ENCODE measurements around the gene PPP2R5A.
"Not testable (repeated sequence)": the region's sequence is repeated elsewhere in the genome, so short reads cannot be mapped to it uniquely, and the experiment has no call there.

The PPP2R5A gene

DNA sequence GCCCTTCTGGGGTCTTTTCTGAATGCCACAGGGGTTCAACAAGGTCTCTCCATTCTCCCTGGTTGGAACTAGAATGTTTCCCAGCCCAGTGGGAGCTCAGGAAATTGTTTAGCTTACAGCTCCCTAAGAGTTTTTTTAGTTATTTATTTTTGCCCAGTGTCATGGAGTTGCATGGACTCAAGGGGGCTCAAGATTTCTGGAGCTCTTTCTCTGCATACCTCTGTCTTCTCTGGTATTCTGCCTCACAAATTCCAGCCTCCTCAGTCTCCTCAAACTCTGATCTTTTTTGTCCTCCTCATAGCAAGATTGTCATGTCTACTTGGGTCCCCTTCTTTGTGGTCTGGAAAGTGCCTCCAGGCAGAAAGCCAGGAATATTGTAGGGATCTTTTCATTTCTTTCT lies 15.9 kb upstream of the PPP2R5A start:
- no peak for DNase-seq

GRCh38 chr1:212270564-212270963 lies 14.6 kb upstream of the PPP2R5A start:
- no peak for DNase-seq

DNA sequence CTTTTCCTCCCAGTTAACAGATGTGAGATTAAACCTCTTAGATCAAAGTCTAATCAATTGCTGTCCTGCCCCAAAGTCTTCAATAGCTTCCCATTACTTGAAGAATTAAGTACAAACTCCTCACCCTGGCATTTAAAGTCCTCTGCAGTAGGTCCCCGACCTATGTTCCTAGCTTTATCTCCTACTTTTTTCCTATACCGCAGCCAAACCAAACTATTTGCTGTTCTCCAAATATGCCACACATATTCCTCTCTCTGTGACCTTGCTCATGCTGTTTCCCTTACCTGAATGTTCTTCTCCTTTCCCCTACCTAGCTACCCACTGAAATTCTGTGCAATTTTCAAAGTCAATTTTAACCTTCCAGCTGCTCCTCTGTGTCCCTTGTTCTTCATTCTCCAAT lies 14.0 kb upstream of the PPP2R5A start:
- DNase-seq = no peak

DNA sequence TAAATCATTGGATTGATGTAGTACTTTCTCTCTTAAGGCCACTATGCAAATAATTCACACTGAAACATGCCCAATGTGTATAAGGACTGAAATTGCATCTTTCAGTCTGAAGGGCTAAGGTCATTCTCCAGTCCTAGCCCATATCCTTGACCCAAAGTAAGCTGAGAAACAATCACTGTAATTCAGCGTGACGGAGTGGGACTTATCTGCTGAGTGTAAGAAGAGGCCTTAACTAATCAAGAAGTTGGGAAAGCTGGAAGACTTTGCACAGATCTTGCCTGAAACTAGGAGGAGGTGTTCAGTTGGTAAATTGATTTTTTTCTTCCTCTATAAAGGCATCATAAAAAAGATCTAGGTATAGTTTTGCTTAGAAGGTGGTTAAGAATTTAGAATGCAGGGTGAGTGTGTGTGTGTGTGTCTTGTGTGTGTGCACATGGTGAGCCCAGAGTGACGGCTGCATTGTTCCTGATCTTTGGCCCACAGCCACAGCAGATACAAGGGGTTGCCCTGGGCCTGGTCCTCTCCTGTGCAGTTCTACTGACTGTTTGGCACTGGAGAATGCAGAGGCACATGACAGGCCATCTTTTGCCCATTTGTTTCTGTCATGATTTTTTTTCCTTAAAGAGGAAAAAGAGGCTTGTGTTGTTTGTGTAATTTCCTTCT lies 13.3 kb upstream of the PPP2R5A start:
- no peak for DNase-seq

DNA sequence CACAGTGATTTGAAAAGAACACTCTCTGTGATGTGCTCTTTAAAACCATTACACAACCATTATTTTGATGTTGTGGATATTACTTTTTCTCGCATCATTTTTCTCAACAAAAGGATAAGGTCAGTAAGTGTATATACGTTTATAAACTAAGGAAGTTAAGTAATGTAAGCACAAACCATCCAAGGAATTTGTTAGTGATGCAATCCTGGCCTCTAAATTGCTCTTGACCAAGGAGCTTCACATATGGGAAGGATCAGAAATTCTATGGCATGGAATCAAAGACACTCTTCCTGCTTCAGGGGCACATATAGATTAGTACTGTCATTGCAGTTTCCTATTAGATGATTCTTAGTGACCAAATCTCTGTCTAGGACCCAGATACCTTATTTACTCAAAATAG lies 3.6 kb upstream of the PPP2R5A start:
- no peak for DNase-seq

DNA sequence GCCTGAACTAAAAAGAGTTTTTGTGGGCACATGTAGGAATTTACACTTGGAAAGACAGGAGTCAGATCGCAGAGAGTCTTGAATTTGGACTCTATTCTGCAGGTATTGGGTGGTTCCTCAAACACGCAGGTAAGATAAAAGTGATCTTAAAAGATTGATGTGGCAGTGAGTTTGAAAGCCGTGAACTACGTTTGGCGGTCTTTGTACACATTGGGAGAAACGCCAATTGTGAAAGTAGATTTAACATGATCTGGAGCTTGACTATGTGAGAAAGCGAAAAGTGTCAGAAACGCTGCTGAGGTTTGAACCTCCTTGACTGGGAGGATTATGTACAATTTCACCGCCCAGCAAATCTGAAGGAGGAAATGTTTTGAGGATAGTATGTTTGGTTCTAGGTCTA lies 1.5 kb upstream of the PPP2R5A start:
- DNase-seq = no peak

DNA sequence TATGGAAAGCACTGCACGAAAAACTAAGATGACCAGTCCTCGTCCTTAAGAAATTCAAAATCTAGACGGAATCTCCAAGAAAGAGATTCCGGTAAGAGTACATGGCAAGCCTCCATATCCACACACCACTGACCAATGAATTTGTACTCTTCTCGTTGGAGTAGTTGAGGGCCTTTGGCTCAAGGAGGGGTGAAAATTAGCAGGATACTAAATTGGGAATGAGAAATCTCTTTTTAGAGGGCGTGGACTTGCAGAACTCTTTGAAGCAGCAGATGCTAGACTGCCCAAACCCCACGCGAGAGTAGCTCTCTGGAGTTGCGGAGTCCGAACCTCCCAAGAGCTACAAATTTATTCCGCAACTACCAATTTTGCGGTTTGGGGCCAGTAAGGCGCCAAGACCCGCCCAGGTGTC lies 872 bp upstream of the PPP2R5A start:
- no peak for DNase-seq

GRCh38 chr1:212285685-212286555 lies 710 bp downstream of the PPP2R5A start:
- peak; percentile 72 for DNase-seq

- DNase-seq = no peak
These were observed 1.4 kb downstream of the PPP2R5A start for GRCh38 chr1:212286556-212287131.

DNA sequence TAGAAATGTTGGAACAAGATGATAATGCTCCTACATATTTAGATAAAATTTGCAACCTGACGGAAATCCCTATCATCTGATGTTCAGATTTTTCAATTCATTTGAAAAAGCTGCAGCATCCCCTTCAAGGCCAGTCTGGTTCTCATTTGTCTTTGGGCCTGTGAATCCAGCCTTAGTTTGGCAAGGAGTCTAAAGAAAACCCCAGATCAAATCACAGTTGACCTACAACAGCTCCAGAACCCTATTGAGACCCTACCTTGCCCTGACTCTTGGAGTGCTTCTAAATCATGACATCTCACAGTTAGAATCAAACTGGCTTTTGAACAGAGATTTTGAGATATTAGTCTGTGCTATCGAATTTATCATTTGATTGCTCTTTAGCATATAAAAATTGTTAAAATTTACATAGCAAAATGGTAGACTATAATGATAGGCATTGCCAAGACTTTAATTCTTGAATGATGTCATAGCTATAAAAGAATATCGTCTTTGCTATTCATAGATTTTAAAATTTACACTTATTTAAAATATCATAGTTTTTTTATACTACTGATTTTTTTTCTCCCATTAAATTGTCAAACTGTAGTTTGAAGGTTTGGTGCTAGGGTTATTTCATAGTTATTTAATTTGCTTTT lies 2.2 kb downstream of the PPP2R5A start:
- DNase-seq = no peak

- DNase-seq = not testable (repeated sequence)
These were observed 2.8 kb downstream of the PPP2R5A start for GRCh38 chr1:212287995-212288394.

GRCh38 chr1:212288615-212289014 lies 3.4 kb downstream of the PPP2R5A start:
- no peak for DNase-seq

DNA sequence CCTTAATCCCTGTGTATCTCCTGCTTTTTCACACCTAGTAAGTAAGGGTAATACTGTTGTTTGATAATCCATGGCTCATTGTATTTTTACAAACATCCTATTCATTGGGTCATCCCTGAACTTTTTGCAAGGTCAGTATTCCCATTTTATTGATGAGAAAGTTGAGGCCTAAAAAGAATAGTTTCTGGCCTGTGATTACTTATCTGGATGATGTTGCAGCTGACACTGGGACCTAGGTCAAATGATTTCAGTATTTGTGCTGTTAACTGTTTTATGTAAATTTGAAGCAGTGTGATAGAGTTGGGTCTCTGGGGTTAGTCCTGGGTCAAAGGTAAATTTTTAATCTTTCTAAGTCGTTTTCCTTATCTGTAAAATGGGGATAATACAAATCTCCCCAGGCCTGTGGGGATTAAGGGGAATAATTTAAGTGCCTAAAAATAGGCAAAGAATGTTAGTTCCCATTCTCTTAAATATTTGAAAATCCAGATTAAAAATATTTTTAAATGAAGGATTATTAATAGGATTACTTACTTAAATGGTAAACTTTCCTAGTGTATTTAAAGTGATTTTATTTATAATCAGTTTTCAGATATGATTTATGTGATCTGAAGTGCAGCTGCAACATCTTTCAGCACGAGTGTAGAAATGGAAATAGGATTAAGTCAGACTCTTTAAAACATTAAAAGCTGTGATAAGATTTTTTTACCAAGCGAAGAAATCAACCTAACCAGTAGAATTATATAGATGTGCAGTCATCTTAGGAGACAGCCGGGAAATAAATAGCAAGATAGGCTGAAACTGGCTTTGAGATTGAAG lies 4.3 kb downstream of the PPP2R5A start:
- DNase-seq = no peak

GRCh38 chr1:212290608-212291007 lies 5.4 kb downstream of the PPP2R5A start:
- DNase-seq = no peak

- DNase-seq = peak; percentile 77
These were observed 6.4 kb downstream of the PPP2R5A start for GRCh38 chr1:212291505-212292134.

DNA sequence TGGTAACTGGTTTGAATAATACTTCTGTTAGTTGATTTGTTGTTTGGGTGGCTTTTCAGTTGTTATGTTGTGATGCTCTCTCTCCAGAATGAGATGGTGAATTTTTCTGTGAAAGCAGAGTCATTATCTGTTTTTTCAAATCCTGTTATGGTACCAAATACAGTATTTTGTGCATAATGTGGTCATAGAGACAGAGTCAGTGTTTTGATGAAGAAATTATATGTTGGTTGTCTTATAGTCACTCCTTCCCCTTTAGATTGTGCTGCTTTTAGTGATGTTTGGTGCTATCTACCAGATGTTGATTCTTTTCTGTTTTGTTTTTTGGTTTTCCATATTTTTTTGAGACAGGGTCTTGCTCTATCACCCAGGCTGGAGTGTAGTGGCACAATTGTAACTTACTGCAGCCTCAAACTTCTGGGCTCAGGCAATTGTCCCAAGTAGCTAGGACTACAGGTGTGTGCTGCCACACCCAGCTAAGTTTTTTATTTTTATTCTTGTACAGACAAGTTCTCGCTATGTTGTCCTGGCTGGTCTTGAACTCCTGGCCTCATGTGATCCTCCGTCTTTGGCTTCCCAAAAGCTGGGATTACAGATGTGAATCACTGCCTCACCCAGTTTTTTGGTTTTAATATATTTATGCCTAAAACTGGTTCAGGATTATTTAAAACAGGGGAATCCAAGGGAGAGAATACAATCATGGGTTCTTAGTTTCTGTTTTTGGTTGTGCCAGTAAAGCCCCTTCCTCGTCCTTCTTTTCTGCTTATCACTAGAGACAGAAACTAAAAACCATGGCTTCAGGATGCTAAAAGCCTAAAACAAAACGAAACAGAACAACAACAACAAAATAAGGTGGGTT lies 7.3 kb downstream of the PPP2R5A start:
- no peak for DNase-seq

DNA sequence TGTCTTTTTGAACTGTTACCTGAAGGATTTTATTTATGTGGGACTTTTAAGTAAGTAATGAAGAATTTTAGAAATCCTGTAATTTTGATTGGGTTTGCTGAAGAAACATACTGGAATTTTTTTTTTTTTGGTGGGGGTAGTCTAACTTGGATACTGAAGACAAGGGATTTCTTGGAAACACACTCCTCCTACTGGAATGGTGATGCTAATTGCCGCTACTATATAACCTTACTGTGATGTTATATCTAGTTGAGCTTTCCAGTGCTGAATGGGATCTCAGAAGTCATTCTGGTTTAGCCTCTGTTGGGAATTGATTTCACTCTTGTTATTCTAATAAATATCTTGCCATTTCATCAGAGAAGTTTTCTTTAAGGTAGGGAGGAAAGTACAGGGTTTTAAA lies 8.4 kb downstream of the PPP2R5A start:
- no peak for DNase-seq

GRCh38 chr1:212294983-212295382 lies 9.8 kb downstream of the PPP2R5A start:
- no peak for DNase-seq

DNA sequence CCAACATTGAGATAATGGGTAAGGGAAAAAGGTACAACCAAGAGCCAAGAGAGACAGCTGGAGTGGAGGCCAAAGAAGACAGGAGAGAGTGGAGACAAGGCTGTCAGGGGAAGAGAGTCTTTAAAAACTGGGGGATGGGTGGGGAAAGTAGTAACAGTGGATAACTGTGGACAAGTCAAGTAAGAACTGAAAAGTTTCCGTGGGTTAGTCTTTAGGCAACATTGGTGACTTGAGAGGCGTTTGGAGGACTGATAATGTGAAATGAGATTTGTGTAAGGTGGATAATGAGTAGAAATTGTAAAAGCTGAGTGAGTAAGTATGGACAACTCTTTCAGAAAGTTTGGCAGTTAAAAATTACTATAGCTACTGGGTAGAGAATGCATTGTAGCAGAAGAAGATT lies 10.4 kb downstream of the PPP2R5A start:
- DNase-seq = no peak

DNA sequence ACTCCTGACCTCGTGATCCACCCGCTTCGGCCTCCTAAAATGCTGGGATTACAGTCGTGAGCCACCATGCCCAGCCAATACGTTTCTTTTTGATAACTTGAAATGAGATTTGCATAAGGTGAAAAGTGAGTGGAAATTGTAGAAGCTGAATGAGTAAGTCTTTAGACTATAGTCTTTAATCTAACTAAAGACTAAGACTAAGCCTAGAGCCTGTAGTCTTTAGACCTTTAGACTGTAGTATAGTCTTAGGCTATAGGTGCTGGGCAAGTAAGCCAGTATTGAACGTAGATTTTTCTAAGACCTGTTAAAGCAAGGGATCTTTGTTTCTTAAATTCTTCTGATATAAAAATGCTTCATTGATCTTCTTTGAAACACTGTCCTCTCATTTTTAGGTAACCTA lies 12.1 kb downstream of the PPP2R5A start:
- DNase-seq = no peak

- no peak for DNase-seq
These were observed 16.4 kb downstream of the PPP2R5A start for GRCh38 chr1:212301580-212301979.

Data from CD4-positive, alpha-beta T cell treated with Interleukin-10 for 1 hour (primary cell).